HFF-Myc (cell line): ENCODE results near the gene GALM.
"Not testable (repeated sequence)": the region's sequence is repeated elsewhere in the genome, so short reads cannot be mapped to it uniquely, and the experiment has no call there.

Source experiments
- DNase-seq: peaks from one replicate; pipeline ENCODE4 v3.0.0-alpha.2; 2011; ENCODE audit warnings: low read depth; ENCODE audit errors: extremely low read depth
- H3K4me3 ChIP-seq: replicated peaks from 2 replicates; pipeline ENCODE4 v1.5.1; 2011; ENCODE audit warnings: low read depth, mild to moderate bottlenecking, control low read depth, low read length
- TF ChIP-seq, protein P1 (sequence below): IDR thresholded peaks from 2 replicates; pipeline ENCODE4 v1.5.1; 2012; ENCODE audit warnings: mild to moderate bottlenecking, low read depth, low read length, control low read depth; ENCODE audit errors: missing control alignments

The GALM gene

DNA sequence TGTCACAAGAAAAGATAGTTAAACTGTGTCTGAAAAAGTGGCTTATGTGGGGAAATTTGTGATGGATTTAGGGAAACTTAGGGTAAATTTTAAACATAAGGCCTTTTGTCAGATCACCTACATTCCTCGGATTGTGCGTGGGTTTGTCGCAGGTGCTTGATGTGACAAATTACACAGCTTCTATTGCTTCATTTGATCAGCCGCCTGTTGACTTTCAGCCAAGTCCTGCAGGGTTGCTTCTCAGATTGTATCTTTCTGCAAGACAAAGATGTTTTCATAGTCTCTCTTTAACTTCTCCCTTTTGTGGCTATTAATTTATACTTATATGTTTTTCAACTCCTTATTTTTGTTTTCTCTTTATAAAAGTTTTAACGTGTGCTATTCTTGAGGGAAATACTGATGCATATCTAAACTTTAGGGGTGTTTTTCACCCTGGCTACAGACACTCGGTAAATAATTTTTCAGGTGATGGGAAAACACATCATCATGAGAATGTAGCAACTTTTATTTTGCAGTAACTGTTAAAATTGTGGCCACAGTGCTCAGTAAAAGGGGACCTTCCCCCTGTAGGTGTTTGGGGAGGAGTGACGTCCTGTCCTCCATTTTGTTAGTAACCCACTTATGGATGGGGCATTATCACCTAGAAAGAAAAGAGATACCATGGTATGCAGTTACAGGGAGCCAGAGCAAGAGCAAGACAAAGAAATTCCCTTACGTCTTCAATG is 31.4 kb downstream of the GALM start:
- H3K4me3 ChIP-seq, result no peak overlapping the region
- TF ChIP-seq, protein P1, sequence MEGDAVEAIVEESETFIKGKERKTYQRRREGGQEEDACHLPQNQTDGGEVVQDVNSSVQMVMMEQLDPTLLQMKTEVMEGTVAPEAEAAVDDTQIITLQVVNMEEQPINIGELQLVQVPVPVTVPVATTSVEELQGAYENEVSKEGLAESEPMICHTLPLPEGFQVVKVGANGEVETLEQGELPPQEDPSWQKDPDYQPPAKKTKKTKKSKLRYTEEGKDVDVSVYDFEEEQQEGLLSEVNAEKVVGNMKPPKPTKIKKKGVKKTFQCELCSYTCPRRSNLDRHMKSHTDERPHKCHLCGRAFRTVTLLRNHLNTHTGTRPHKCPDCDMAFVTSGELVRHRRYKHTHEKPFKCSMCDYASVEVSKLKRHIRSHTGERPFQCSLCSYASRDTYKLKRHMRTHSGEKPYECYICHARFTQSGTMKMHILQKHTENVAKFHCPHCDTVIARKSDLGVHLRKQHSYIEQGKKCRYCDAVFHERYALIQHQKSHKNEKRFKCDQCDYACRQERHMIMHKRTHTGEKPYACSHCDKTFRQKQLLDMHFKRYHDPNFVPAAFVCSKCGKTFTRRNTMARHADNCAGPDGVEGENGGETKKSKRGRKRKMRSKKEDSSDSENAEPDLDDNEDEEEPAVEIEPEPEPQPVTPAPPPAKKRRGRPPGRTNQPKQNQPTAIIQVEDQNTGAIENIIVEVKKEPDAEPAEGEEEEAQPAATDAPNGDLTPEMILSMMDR, result no peak
- no peak for DNase-seq

DNA sequence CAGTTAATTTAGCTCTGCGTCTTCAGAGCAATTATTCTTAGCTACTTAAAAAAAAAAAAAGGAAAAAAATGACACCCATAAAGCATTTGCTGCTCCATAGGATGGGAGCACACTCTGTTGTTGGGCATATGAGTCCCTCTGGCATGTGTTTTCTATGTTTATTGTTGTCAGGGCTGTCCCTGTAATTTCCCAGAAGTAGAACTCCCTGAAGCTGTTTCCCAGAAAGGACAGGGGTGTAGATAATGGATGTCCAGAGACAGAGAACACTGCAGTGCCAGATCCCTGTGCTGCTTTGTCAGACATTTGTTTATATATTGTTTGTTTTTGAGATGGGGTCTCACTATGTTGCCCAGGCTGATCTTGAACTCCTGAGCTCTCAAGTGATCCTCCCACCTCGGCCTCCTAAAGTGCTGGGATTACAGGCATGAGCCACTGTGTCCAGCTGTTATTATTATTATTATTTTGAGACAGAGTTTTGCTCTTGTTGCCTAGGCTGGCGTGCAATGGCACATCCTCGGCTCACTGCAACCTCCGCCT is 32.6 kb downstream of the GALM start:
- H3K4me3 ChIP-seq, result no peak overlapping the region
- TF ChIP-seq, protein P1, result no peak
- DNase-seq, result no peak

DNA sequence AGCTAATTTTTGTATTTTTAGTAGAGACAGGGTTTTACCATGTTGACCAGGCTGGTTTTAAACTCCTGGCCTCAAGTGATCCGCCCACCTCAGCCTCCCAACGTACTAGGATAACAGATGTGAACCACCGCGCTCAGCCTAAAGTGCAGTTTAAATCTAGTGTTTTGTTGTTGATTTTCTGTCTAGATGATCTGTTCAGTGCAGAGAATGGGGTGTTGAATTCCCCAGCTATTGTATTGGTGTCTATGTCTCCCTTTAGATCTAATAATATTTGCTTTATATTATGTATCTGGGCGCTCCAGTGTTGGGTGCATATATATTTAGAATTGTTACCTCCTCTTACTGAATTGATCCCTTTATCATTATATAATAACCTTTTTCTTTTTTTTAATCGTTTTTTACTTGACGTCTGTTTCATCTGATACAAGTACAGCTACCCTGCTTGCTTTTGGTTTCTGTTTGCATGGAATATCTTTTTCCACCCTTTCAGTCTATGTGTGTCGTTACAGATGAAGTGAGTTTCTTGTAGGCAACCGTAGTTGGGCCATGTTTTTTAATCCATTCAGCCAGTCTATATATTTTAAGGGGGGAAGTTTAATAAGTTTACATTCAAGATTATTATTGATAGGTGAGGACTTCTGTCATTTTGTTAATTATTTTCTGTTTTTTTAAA is 34.3 kb downstream of the GALM start:
- H3K4me3 ChIP-seq, result no peak overlapping the region
- TF ChIP-seq, protein P1, result no peak
- DNase-seq, result no peak

GRCh38 chr2:38700881-38701458 is 35.1 kb downstream of the GALM start:
- TF ChIP-seq, protein P1, result no peak
- no peak overlapping the region for H3K4me3 ChIP-seq
- DNase-seq, result no peak

DNA sequence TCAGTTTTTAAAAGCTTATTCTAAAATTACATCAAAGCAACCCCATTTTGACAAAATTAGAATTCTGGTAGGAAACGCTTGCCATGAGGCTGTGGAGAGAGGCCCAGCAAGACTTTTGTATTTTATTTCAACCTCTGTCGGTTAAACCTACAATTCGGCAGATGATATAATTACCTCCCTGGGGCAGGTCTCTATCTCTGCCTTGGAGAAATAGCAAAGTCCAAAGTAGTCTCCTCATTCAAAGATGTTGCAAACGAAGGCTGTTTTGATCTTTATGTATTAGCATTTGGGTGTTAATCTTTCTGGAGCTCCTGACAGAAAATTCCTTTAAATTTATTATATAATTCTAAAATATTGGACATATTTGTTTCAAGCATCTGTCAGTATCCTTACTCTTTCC is 35.6 kb downstream of the GALM start:
- DNase-seq, result no peak
- TF ChIP-seq, protein P1, result no peak

GRCh38 chr2:38702413-38702812 is 36.5 kb downstream of the GALM start:
- TF ChIP-seq, protein P1, result no peak
- H3K4me3 ChIP-seq, result no peak overlapping the region
- no peak for DNase-seq

More for the DNA sequence above, 35.6 kb downstream of the GALM start:
- H3K4me3 ChIP-seq, result no peak overlapping the region

GRCh38 chr2:38703336-38703735 is 37.4 kb downstream of the GALM start:
- not testable (repeated sequence) for DNase-seq, H3K4me3 ChIP-seq
